ENCODE results near the gene CCNJL. TPM values are rescaled to one million over a fixed set of nuclear protein-coding genes. Genes with fewer than 3 reads are reported as not detected.

The CCNJL gene
- total RNA-seq, 1 donor from 2014 or later, result 9.4 TPM

DNA sequence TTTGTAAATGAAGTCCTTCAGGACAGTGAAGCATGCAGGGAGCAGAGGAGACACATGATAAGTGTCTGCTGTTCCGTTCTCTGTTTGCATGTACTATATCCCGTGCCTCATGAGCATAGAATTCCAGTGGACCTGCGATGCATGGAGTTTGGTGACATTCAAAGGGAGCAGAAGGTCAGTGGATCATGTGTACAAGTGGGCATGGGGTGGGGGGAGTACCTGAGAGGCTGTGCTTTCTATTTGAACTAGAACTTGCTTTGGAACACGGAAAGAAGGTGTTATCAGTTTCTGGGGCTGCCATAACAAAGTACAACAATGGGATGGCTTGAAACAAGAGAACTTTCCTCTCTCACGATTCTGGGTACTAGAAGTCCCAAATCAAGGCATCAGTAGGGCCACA, 5.1 kb upstream of the CCNJL start:
- Histone ChIP-seq H3K27me3 (peaks cover 19% of the 10 kb centered on the region), H3K4me3 (no peak overlapping the region), H4K20me1 (ENCODE audit: low read depth) (no peaks in the 10 kb centered on the region), H3K9ac (no peak overlapping the region), H3K4me2 (no peak overlapping the region), H3K4me1 (peaks cover 13% of the 10 kb centered on the region), H3F3A (ENCODE audit: low read depth) (peaks cover 8% of the 10 kb centered on the region), H3K79me2 (ENCODE audit: low read depth) (peaks cover 3% of the 10 kb centered on the region), H3K27ac (no peak overlapping the region), H3K36me3 (no peaks in the 10 kb centered on the region), H2AFZ (replicated peaks) (no peak overlapping the region), H3K9me3 (ENCODE audit: low read depth) (no peaks in the 10 kb centered on the region)
- Mint-ChIP-seq H3K4me1 (peaks cover 15% of the 10 kb centered on the region), H3K27ac (peak overlapping the region; percentile 40), H3K9me3 (no peaks in the 10 kb centered on the region), H3K27me3 (ENCODE audit: insufficient read depth, low read depth) (peaks cover 8% of the 10 kb centered on the region), H3K36me3 (no peaks in the 10 kb centered on the region), H3K4me3 (no peak overlapping the region)
- TF ChIP-seq EZH2phosphoT487 (IDR thresholded peaks at IDR 0.05) (no peak), EZH2 (IDR thresholded peaks at IDR 0.05) (no peak)
- TF ChIP-seq, protein P1, sequence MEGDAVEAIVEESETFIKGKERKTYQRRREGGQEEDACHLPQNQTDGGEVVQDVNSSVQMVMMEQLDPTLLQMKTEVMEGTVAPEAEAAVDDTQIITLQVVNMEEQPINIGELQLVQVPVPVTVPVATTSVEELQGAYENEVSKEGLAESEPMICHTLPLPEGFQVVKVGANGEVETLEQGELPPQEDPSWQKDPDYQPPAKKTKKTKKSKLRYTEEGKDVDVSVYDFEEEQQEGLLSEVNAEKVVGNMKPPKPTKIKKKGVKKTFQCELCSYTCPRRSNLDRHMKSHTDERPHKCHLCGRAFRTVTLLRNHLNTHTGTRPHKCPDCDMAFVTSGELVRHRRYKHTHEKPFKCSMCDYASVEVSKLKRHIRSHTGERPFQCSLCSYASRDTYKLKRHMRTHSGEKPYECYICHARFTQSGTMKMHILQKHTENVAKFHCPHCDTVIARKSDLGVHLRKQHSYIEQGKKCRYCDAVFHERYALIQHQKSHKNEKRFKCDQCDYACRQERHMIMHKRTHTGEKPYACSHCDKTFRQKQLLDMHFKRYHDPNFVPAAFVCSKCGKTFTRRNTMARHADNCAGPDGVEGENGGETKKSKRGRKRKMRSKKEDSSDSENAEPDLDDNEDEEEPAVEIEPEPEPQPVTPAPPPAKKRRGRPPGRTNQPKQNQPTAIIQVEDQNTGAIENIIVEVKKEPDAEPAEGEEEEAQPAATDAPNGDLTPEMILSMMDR (IDR thresholded peaks at IDR 0.05), result no peak
- DNase-seq (ENCODE audit: low spot score), result no peak

DNA sequence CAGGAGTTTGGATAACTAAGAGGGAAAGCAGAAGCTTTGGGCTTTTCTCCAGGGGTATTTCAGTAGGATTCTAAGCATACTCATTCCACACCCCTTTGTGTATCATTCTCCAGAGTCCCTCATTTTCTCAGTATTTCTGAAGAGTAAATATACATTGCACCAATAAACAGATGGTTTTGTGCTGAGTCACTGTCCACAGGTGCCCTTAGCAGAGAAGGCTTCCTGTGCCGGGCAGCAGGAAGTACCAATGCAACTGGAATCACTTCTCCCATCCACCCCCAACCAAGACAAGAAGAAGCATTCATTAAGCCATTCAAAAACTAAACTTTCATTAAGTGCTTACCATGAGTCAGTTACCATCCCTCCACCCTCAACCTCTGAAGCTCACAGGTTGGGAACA, 3.6 kb upstream of the CCNJL start:
- Mint-ChIP-seq H3K27me3 (ENCODE audit: insufficient read depth, low read depth) (peaks cover 9% of the 10 kb centered on the region), H3K27ac (no peak overlapping the region), H3K4me3 (no peak overlapping the region), H3K4me1 (peaks cover 21% of the 10 kb centered on the region), H3K36me3 (no peaks in the 10 kb centered on the region), H3K9me3 (no peaks in the 10 kb centered on the region)
- Histone ChIP-seq H3K27ac (no peak overlapping the region), H3F3A (ENCODE audit: low read depth) (peaks cover 14% of the 10 kb centered on the region), H3K4me3 (no peak overlapping the region), H3K9ac (no peak overlapping the region), H3K79me2 (ENCODE audit: low read depth) (peaks cover 8% of the 10 kb centered on the region), H3K4me2 (no peak overlapping the region), H4K20me1 (ENCODE audit: low read depth) (peaks cover 7% of the 10 kb centered on the region), H3K4me1 (peaks cover 15% of the 10 kb centered on the region), H3K9me3 (ENCODE audit: low read depth) (no peaks in the 10 kb centered on the region), H3K36me3 (no peaks in the 10 kb centered on the region), H3K27me3 (peaks cover 28% of the 10 kb centered on the region), H2AFZ (replicated peaks) (no peak overlapping the region)
- no peak for DNase-seq (ENCODE audit: low spot score)
- TF ChIP-seq EZH2 (IDR thresholded peaks at IDR 0.05) (no peak), EZH2phosphoT487 (IDR thresholded peaks at IDR 0.05) (no peak)
- TF ChIP-seq, protein P1 (IDR thresholded peaks at IDR 0.05), result no peak

DNA sequence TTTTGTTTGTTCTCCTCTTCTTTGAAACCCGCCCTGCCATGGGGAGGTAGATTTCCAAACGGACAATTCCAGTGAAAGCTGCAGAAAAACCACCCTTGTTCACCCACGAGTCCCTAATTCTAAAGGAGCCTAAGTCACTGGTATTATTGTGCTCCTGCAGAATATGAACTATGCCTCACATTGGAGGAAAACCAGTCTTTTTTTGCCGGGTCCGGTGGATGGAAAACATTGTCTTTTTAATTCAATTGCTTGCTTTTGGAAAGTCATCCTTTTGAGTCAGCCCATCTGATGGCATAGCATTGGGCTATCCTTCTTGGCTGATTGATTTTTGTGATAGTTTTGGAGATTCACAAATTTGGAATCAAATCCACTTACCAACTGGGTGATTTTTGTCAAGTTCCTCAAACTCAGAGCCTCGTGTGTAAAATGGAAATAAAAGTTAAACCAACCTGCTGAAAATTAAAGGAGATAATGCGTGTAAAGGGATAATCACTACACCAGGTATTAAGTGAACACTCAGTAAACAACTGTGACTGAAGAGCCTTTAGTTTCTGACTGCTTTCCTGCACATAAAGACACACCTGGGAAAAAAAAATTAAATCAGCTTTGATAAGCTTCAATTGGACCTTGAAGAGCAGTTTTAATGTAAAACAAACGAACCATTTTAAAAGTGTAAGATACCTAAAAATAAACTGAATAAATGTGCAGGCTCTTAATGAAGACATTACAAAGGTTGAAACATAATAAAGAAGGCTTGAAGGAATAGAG, 780 bp upstream of the CCNJL start:
- peak overlapping the region; percentile 93 for H3K27ac Mint-ChIP-seq
- no peaks in the 10 kb centered on the region for H3K9me3 Mint-ChIP-seq
- no peak overlapping the region for H3K27ac ChIP-seq
- peak overlapping the region; percentile 94 for H3K4me3 Mint-ChIP-seq
- no peaks in the 10 kb centered on the region for H3K9me3 ChIP-seq (ENCODE audit: low read depth)
- no peaks in the 10 kb centered on the region for H3K36me3 ChIP-seq
- H3K79me2 ChIP-seq (ENCODE audit: low read depth), result peaks cover 8% of the 10 kb centered on the region
- H3K27me3 ChIP-seq, result peaks cover 34% of the 10 kb centered on the region
- H4K20me1 ChIP-seq (ENCODE audit: low read depth), result peaks cover 32% of the 10 kb centered on the region
- H3K27me3 Mint-ChIP-seq (ENCODE audit: insufficient read depth, low read depth), result peaks cover 9% of the 10 kb centered on the region
- H3K9ac ChIP-seq, result no peak overlapping the region
- H2AFZ ChIP-seq (replicated peaks), result peak overlapping the region; percentile 92
- H3K4me3 ChIP-seq, result peak overlapping the region; percentile 83
- peaks cover 19% of the 10 kb centered on the region for H3K4me1 ChIP-seq
- peak overlapping the region; percentile 96 for H3K4me2 ChIP-seq
- TF ChIP-seq EZH2 (IDR thresholded peaks at IDR 0.05) (no peak), EZH2phosphoT487 (IDR thresholded peaks at IDR 0.05) (no peak)
- TF ChIP-seq, protein P1 (IDR thresholded peaks at IDR 0.05), result no peak
- H3K36me3 Mint-ChIP-seq, result peaks cover 13% of the 10 kb centered on the region
- H3K4me1 Mint-ChIP-seq, result peaks cover 31% of the 10 kb centered on the region
- H3F3A ChIP-seq (ENCODE audit: low read depth), result peaks cover 16% of the 10 kb centered on the region
- peak; percentile 10 for DNase-seq (ENCODE audit: low spot score)
